ENCODE results near the gene ECSCR. TPM values are rescaled to one million over a fixed set of nuclear protein-coding genes. Genes with fewer than 3 reads are reported as not detected.

ECSCR gene
- total RNA-seq, 1 experiment from 2014 or later, result 0.62 TPM

DNA sequence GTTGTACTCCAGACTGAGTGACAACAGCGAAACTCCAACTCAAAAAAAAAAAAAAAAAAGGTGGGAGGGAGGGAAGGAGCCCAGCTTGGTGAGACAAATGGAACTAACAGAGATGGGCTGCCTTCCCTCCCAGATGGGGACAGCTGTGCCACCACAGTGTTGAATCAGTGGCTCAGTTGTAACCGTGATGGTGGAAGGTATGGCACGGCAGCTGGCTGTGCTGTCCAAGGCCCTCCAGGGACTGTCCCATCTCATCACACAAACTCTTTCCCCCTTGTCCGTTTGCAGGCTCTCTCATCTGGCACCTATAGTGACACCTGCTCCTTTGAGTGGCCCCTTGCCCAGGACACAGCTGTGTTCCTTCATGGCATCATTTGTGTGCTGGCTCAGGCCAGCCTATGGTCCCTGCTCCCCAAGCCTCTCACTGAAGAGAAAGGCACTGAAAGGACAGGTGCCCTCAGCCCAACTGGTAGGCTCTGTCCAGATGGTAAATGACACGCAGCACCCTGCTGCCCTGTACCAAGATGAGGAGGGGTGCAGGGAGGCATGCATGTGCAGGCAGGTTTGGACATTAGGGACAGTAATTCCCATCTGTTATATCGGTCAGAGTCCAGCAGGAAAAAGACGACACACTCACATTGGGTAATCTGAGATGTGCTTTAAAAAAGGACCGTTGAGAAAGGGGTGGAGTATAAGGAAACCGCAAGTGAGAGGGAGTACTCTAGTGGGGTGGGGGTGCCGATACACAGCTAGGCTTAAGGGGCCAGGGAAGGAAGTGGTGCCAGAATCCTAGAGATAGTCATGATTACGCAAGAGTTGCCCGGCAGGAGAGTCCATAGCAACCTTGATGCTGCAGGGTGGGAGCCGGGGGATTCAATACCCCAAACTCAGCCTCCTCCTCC lies 12.6 kb upstream of the ECSCR start:
- no peak for DNase-seq (ENCODE audit: low spot score)

DNA sequence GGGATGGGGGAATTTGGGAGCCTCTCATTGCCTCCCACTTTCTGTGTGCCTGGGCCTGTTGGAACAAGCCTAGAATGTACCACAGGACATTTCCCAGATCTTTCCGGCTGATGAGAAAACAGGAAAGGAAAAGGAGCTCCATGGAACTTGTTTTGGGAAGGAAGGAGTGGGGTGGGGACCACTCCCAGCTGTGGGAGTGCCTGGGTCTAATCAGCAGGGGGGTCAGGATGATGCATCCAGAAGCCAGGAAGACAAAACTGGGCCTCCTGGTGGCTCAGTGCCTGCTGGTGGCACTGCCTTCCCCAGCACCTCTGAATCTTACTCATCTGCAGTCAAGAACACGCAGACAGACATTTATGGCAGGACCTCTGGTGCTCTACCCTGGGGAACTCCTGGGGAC lies 11.0 kb upstream of the ECSCR start:
- peak; percentile 49 for DNase-seq (ENCODE audit: low spot score)

DNA sequence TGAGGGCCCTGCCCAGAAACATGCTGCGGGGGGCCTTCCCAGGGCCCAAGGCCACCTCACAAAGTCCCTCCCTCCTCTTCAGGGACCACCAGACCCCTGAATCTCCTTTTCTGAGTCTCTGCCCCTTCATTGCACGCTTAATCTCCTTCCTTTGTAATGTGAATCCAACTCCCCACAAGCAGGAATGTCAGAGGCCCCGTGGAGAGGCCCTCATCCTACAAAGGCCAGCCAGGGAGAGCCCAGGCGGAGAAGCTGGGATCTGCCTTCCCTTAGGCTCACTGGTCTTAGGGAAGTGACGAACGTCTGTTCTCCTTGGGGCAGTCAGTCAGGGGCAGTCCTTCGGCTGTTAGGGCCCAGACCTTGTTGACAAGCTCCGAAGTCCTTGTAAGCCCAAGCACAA lies 10.6 kb upstream of the ECSCR start:
- DNase-seq (ENCODE audit: low spot score), result no peak

DNA sequence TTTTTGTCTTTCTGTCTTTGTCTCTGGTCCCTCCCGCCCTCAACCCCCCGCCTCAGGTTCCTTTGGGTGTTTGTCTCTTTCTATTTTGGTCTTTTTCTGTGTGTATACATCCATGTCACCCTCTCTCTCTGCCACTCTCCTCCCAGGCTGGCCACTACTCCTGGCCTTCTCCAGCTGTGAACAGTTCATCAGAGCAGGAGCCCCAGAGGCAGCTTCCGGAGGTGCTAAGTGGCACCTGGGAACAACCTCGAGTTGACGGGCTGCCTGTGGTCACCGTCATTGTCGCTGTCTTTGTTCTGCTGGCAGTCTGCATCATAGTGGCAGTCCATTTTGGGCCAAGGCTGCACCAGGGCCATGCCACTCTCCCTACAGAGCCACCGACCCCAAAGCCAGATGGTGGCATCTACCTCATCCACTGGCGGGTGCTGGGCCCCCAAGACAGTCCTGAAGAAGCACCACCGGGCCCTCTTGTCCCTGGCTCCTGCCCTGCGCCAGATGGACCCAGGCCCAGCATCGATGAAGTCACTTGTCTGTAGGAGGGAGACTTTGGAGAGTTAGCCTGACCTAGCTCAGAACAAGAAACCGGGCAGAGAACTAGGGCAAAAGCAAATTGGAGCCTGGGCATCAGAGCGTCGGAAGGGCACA lies 10.0 kb upstream of the ECSCR start:
- no peak for DNase-seq (ENCODE audit: low spot score)

DNA sequence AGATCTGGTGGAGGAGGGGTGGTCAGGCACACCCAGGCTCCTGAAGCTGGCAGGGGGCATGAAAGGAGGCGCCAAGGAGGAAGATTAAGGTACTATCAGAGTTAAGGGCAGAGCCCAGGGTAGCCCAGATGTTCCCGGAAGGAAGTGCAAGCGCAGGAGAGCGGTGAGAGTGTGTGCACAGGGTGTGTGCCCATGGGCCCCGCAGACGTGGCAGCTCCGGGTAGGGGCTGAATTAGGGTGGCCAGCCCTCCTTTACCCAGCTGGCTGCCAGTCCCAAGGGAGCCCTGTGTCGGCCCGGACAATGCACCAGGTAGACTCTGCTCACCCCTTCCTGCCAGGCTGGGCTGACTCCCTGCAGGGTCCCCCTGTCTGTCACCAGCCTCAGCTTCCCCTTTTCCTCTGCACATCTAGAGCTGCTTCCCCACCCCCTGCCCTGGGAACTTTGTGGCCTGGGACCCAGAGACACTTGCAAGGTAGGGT lies 8.3 kb upstream of the ECSCR start, which contains the start of gene SMIM33:
TSS of gene SMIM33 (plus strand) at position 184 of the 480 bp plus-strand sequence. CDS start at position 302, 118 bp downstream.
- DNase-seq (ENCODE audit: low spot score), result no peak

DNA sequence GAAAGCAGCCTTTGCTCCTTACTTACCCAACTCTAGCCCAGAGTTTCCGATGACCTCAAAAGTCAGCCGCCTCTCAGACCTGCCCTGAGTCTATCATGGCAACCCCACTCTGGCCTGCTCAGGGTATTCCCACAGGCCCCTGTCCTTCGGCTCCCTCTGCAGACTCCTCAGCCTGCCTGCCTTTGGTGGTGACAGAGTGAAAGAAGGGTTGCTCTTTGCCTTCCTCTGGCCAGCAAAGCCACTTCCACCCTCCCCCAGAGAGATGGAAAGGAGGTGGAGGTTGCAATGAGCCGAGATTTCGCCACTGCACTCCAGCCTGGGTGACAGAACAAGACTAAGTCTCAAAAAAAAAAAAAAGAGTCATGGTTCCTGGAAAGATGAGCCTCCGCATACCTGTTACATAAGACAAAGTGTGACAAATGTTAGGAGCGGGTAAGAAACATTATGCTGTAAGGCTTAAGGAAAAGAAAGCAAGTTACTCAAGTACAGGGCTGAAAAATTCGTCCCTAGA lies 5.9 kb upstream of the ECSCR start:
- no peak for DNase-seq (ENCODE audit: low spot score)

DNA sequence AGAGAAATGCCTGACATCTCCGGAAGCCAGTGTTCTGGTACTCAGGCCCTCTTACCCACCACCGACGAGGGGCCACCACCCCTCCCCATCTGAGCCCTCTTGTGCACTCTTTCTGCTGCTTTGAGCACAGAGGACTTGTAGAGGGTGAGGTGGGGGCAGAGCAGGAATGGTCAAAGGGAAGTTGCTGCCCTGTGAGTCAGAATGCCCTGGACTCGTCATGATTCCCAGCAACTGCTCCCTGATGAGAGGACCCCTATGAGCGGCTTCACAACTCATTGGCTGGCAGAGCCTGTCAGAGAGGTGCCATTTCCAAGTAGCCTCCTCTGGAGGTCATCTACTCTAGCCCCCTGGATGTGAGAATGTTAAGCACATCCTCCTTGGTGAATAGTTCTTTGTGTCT lies 845 bp downstream of the ECSCR start:
- DNase-seq (ENCODE audit: low spot score), result peak; percentile 81

DNA sequence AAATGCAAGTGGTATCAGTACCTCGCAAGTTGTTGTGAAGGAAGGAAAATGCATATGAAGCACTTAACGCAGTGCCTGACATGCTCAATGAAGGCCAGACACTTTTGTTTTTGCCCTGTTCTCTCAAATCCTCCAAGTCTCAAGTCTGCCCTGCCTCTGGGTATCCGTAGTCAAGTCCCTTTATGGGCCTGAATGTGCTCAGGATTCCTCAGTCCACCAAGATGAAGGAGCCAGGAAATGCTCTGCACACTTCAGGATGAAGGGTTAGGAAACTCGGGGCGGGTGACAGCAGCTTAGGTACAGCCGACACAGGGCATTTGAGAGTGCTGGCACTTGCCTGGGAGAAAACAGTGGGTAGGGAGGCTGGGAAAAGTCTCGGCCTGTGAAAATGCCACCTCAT lies 1.4 kb downstream of the ECSCR start:
- no peak for DNase-seq (ENCODE audit: low spot score)

DNA sequence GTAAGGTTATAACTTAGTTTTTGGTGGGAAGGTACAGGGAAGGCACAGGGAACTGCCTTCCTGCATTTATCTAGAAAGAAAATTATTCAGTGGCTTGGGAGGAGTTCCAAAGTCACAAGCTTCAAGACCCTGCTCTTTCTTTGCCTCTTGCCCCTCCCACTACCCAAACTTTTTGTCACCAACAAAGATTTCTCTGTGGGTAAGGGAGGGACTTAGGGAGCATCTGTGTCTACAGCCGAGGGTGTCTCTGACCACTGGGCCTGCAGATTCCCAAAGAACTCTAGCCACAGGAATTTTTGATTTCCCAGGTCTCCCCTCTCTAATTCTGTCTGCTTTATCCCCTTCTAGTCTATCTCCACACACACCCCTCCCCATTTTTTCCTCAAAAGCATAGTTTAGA lies 2.1 kb downstream of the ECSCR start:
- no peak for DNase-seq (ENCODE audit: low spot score)

DNA sequence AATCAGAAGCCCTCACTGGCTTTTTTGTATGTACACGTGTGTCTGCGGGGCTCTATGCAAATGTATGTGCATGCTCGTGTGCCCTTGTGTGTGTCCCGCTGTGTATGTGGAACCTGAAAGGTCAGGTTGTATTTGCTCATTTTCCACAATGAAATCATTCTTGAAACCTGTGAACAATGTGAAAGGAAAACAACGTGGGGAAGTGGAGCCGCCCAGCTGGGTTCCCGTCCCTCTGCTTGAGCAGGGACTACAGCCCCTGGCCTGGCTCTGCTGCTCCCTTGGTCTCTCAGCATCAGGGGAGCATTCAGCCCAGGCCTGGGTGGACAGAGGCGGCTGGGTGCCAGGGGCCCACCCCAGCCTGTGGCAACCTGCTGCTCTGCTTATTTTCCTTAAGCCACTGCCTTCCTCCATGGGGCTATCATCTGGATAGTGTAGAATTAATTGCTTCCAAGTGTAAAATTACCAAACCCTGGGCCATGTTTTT lies 3.0 kb downstream of the ECSCR start:
- DNase-seq (ENCODE audit: low spot score), result no peak

DNA sequence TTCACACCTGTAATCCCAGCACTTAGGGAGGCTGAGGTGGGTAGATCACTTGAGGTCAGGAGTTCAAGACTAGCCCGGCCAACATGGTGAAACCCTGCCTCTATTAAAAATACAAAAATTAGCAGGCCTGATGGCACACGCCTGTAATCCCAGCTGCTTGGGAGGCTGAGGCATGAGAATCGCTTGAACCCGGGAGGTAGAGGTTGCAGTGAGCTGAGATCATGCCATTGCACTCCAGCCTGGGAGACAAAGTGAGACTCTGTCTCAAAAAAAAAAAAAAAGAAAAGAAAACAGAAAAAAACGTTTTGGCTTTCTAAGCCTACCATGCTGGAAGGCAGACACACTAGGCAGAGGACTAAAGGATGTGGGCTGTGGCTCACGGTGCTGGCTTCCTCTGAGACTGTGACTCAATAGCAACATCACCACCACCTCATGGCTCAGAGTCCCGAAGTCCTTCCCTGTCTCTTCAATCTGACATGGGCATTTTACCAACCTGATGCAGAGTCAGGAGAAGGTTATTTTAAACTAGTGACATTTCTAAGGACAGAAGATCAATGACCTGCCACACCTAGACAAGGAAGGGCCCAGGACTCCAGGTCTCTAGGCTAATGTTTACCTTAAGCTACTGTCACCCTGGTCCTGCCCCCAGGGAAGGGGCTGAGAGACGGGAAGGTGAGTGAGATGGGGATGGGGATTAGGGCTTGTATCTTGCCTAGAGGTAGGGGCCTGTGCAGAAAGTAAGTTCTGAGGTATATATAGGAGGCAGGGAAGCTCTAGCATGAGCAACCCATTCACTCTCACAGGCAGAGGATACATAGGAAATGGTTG lies 3.7 kb downstream of the ECSCR start:
- DNase-seq (ENCODE audit: low spot score), result peak; percentile 87

DNA sequence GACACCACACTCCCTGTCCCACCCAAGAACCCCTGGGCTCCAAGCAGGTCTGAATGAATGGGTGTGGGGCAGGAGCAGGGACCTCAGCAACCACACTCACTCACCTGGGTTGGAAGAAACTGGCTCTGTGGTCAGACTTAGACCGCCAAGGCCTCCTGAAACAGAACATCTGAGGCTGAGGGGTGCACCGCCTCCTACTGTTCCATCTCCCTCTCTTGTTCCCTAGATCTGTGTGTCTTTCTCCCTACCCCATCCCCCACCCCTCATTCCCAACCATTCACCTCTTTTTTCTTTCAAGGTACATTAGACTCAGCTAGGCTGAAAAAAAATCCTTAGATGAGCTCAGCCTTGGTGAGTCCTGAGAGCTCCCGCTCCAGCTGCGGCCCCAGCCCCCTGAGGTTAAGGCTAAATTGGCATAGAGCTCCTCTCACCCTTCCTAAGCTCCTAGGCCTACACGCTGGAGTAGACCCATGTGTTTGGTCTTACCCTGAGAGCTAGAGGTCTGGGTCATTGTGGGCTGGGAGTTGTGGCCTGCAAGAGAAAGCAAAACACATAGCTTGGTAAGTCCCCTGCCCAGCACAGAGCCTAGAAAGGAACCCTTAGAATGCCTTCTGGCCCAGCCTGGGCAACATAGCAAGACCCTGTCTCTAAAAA lies 4.8 kb downstream of the ECSCR start:
- DNase-seq (ENCODE audit: low spot score), result no peak

DNA sequence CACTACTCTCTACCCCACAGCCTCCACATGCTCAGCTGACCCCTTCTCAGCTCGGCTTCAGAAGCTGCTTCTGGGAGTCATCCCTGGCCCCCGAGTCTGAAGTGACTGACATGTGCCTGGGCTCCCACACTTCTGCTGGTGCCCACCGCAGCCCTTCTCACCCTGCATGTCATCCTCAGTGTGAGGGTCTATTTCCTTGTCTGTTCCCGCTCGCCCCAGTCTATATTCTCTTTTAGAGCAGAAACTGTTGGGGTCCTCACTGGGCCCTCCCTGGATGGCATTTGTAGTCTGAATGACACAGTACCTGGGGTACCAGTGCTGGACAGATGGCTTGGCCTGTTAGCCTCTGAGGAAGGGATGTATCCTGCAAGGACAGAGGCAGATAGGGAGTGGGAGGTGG lies 5.3 kb downstream of the ECSCR start:
- no peak for DNase-seq (ENCODE audit: low spot score)

DNA sequence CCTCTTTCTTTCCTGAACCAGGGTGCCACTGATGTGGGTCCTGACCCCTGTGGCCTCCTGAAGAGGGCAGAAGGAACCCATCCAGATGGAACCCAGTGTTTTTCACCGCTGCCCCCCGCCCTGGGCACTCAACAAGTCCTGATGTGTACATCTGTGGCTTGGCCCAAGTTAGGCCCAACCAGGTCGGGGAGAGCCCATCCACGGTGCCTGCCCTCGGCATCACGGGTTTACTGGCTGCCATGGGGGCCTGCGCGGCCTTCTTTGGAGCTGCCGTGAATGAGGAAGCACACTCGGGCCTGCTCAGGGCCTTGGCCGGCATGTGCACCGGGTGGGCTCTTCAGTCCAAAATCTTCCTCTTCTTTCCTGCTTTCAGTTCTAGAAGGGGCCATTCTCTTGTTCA lies 5.8 kb downstream of the ECSCR start:
- DNase-seq (ENCODE audit: low spot score), result no peak

DNA sequence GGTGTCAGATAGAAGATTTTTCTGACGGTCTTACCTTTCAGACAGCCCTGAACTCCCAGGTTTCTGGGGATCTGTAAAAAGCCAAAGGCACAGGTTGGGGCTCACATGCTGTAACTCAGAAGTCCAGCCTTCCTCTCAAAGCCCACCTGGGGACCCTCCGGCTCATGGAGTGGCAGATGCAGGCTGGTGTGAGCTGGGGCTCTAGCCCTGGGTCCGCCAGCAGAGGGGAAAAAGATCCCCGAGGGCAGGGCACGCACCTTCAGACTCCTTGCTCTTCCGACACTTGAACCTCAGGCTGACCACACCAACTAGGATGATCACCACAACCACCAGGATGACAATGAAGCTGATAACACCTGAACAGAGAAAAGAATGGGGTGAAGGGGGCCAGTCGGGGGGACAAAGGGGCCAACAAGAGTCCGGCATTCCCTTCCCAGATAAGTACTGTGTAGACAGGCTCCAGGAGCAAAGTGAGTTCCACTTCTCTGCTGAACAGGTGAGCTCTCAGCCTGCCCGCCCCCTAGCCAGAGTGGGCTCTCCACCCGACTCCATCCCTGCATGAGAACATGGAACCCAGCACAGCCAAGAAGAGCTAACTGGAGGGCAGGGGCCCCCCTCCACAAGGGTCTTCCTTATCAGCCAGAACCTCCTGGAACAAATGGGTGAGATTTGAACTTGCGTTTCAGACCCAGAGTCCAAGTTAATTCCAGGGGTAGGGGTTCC lies 7.8 kb downstream of the ECSCR start:
- DNase-seq (ENCODE audit: low spot score), result no peak

DNA sequence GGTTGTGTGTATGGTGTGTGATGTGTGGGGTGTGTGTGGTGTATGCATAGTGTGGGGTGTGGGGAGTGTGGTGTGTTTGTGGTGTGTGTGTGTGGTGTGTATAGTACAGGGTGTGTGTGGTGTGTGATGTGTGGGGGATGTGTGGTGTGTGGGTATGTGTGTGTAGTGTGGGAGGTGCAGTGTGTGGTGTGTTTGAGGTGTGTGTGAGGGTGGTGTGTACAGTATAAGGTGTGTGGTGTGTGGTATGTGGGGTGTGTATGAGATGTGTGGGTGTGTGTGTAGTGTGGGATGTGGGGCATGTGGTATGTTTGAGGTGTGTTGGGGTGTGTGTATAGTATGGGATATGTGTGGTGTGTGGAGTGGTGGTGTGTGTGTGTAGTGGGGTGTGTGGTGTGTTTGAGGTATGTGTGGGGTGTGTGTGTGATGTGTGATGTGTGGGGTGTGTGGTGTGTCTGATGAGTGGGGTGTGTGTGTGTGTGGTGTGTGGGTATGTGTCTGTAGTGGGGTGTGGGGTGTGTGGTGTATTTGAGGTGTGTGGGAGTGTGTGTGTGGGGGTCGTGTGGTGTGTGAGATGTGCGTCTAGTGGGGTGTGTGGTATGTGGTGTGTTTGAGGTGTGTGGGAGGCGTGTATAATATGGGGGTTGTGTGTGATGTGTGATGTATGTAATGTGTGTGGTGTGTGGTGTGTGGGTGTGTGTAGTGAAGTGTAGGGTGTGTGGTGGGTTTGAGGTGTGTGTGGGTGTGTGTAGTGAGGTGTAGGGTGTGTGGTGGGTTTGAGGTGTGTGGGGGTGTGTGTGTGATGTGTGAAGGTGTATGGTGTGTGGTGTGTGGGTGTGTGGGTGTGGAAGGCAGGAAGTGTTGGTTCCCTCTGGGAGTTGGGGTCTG lies 8.6 kb downstream of the ECSCR start:
- DNase-seq (ENCODE audit: low spot score), result no peak

DNA sequence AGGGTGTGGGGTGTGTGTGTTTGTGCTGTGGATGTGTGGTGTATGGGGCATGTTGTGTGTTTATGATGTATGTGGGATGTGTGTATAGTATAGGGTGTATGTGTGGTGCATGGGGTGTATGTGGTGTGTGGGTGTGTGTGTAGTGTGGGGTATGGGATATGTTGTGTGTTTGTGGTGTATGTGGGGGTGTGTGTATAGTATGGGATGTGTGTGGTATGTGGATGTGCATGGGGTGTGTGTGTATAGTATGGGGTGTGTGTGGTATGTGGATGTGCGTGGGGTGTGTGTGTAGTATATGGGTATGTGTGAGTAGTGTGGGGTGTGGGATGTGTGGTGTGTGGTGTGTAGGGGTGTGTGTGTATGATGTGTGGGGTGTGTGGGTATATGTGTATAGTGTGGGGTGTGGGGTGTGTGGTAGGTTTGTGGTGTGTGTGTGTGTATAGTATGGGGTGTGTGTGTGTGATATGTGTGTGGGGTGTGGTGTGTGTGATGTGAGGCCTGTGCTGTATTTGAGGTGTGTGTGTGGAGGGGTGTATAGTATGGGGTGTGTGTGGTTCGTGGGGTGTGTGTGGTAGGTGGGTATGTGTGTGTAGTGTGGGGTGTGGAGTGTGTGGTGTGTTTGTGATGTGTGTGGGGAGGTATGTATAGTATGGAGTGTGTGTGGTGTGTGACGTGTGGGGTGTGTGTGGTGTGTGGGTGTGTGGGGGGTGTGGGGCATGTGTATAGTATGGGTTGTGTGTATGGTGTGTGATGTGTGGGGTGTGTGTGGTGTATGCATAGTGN lies 10.5 kb downstream of the ECSCR start:
- no peak for DNase-seq (ENCODE audit: low spot score)

DNA sequence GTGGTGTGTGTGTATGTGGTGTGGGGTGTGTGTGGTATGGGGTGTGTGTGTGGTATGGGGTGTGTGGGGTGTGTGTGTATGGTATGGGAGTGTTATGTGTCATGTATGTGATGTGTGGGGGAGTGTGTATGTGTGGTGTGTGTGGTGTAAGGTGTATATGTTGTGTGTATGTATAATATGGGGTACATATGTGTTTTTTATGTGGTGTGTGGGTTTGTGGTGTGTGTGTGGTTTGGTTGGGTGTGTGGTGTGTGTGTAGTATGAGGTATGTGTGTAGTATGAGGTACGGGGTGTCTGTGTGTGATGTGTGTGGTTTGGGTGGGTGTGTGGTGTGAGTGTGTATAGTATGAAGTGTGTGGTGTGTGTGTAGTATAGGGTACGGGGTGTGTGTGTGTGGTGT lies 11.4 kb downstream of the ECSCR start:
- no peak for DNase-seq (ENCODE audit: low spot score)
